H1 (cell line): ENCODE measurements around the gene TCIRG1. TPM values are rescaled to one million over a fixed set of nuclear protein-coding genes. Genes with fewer than 3 reads are reported as not detected.

Experiments used
- CTCF ChIA-PET: fragments of 300-600 bp; sonication (Branson Sonifier 250); formaldehyde crosslinking; loops from one replicate; lab custom pipeline; 2021; ENCODE audit not compliant: partially characterized antibody; lab: Charles Lee
- POLR2A ChIA-PET: fragments of 300-600 bp; sonication (Branson Sonifier 250); formaldehyde crosslinking; loops from one replicate; lab custom pipeline; 2021; ENCODE audit warnings: inconsistent platforms; ENCODE audit not compliant: partially characterized antibody; lab: Charles Lee
- DNase-seq, 2 experiments: peaks; one replicate each; pipeline versions ENCODE4 v3.0.0 to v3.0.0-alpha.2; 2010 to 2022; ENCODE audit warnings: low spot score in 2 of 2, low read depth in 1 of 2, mixed read lengths in 1 of 2
- FAIRE-seq: peaks from 2 replicates; lab custom pipeline; 2011; peaks lifted over from hg19 to GRCh38; lab: Jason Lieb, UNC
- H2AFZ ChIP-seq: 2 replicates; pipeline ENCODE4 v1.8.1; 2012; ENCODE audit warnings: low read length, inconsistent platforms
- H2AK5ac ChIP-seq: 2 replicates; pipeline ENCODE4 v1.6.1; 2013; ENCODE audit warnings: low read depth, low read length
- H2BK120ac ChIP-seq: replicated peaks from 2 replicates; pipeline ENCODE3; 2013; ENCODE audit warnings: low read depth, low read length, inconsistent platforms
- H2BK12ac ChIP-seq: 2 replicates; pipeline ENCODE4 v1.6.1; 2013; ENCODE audit warnings: low read depth, low read length
- H2BK15ac ChIP-seq: 2 replicates; pipeline ENCODE4 v1.6.1; 2013; ENCODE audit warnings: low read length
- H2BK20ac ChIP-seq: 2 replicates; pipeline ENCODE4 v1.6.1; 2013; ENCODE audit warnings: low read length
- H2BK5ac ChIP-seq: 2 replicates; pipeline ENCODE4 v1.6.1; 2013; ENCODE audit warnings: low read depth, low read length
- H3K14ac ChIP-seq: 2 replicates; pipeline ENCODE4 v1.6.1; 2013; ENCODE audit warnings: inconsistent platforms; ENCODE audit not compliant: insufficient read length
- H3K18ac ChIP-seq: 2 replicates; pipeline ENCODE4 v1.6.1; 2013; ENCODE audit warnings: low read length; ENCODE audit errors: extremely low read depth
- H3K23ac ChIP-seq: 2 replicates; pipeline ENCODE4 v1.6.1; 2013; ENCODE audit warnings: inconsistent platforms; ENCODE audit not compliant: insufficient read length
- H3K23me2 ChIP-seq: 2 replicates; pipeline ENCODE4 v1.6.1; 2013; ENCODE audit warnings: low read depth, low read length
- H3K27ac ChIP-seq: 2 replicates; pipeline ENCODE4 v1.6.1; 2011; ENCODE audit warnings: low read depth, low read length, inconsistent platforms
- H3K27me3 ChIP-seq, 4 experiments: replicated peaks in 1 of 4; 1 replicate in 1 of 4; 2 replicates in 3 of 4; pipeline versions ENCODE4 v1.6.1 to v1.8.1; 2011 to 2013; ENCODE audit warnings: low read length in 3 of 4, mild to moderate bottlenecking in 3 of 4, inconsistent platforms in 2 of 4, mixed read lengths in 2 of 4, moderate library complexity in 1 of 4; ENCODE audit not compliant: control insufficient read depth in 3 of 4, insufficient read depth in 3 of 4; ENCODE audit errors: extremely low read depth in 1 of 4
- H3K36me3 ChIP-seq, 4 experiments: 2 replicates each; pipeline versions ENCODE4 v1.6.1 to v1.8.1; 2011 to 2013; ENCODE audit warnings: mild to moderate bottlenecking in 4 of 4, low read length in 3 of 4, moderate library complexity in 2 of 4, control low read depth in 1 of 4, inconsistent platforms in 1 of 4; ENCODE audit not compliant: insufficient read depth in 4 of 4, control insufficient read depth in 2 of 4
- H3K4ac ChIP-seq: replicated peaks from 2 replicates; pipeline ENCODE3; 2013; ENCODE audit warnings: low read length, low read depth, mixed read lengths, inconsistent platforms; ENCODE audit not compliant: insufficient read length
- H3K4me1 ChIP-seq, 4 experiments: replicated peaks in 1 of 4; 1 replicate in 1 of 4; 2 replicates in 3 of 4; pipeline versions ENCODE4 v1.6.1 to v1.8.1; 2011 to 2013; ENCODE audit warnings: low read length in 3 of 4, inconsistent platforms in 2 of 4, mixed read lengths in 1 of 4; ENCODE audit not compliant: insufficient read depth in 4 of 4, control insufficient read depth in 3 of 4
- H3K4me2 ChIP-seq, 2 experiments: 2 replicates each; pipeline versions ENCODE4 v1.6.1 to v1.8.1; 2011 to 2013; ENCODE audit warnings: low read depth in 2 of 2, low read length in 2 of 2, control low read depth in 1 of 2, inconsistent platforms in 1 of 2, mild to moderate bottlenecking in 1 of 2; ENCODE audit not compliant: insufficient read depth in 1 of 2
- H3K4me3 ChIP-seq, 4 experiments: fragments of 200-600, 300-600 bp in 1 of 4; sonication (generic), shearing (Covaris generic), sonication (Bioruptor Twin) in 1 of 4; 2 replicates each; pipeline versions ENCODE4 v1.5.1 to v1.8.1; 2011 to 2016; ENCODE audit warnings: low read length in 4 of 4, low read depth in 3 of 4, control low read depth in 2 of 4, inconsistent platforms in 2 of 4, mild to moderate bottlenecking in 2 of 4, mixed read lengths in 1 of 4, moderate library complexity in 1 of 4; ENCODE audit not compliant: insufficient read depth in 2 of 4; ENCODE audit errors: extremely low read depth in 1 of 4
- H3K56ac ChIP-seq: replicated peaks from 2 replicates; pipeline ENCODE3; 2013; ENCODE audit warnings: low read depth, mild to moderate bottlenecking, mixed read lengths, low read length, inconsistent platforms; ENCODE audit not compliant: insufficient read length
- H3K79me1 ChIP-seq: 2 replicates; pipeline ENCODE4 v1.6.1; 2013; ENCODE audit warnings: low read depth, low read length, control low read depth
- H3K79me2 ChIP-seq, 2 experiments: 2 replicates each; pipeline versions ENCODE4 v1.6.1 to v1.8.1; 2012 to 2013; ENCODE audit warnings: low read length in 2 of 2, mild to moderate bottlenecking in 2 of 2, inconsistent platforms in 1 of 2; ENCODE audit not compliant: insufficient read depth in 2 of 2, control insufficient read depth in 1 of 2
- H3K9ac ChIP-seq, 4 experiments: replicated peaks in 1 of 4; 1 replicate in 1 of 4; 2 replicates in 3 of 4; pipeline versions ENCODE4 v1.6.1 to v1.8.1; 2011 to 2013; ENCODE audit warnings: low read depth in 3 of 4, low read length in 3 of 4, control low read depth in 2 of 4, mild to moderate bottlenecking in 2 of 4, moderate library complexity in 2 of 4, inconsistent platforms in 1 of 4; ENCODE audit errors: extremely low read depth in 1 of 4
- H3K9me3 ChIP-seq, 2 experiments: 2 replicates each; pipeline versions ENCODE4 v1.6.1 to v1.8.1; 2012 to 2013; ENCODE audit warnings: mild to moderate bottlenecking in 2 of 2, moderate library complexity in 2 of 2, control low read depth in 1 of 2, inconsistent platforms in 1 of 2, low read depth in 1 of 2, low read length in 1 of 2, mixed read lengths in 1 of 2; ENCODE audit not compliant: insufficient read depth in 2 of 2
- H4K20me1 ChIP-seq, 2 experiments: replicated peaks in 1 of 2; 2 replicates each; pipeline versions ENCODE3 to v1.8.1; 2011 to 2013; ENCODE audit warnings: inconsistent platforms in 2 of 2, low read length in 2 of 2, mild to moderate bottlenecking in 1 of 2; ENCODE audit not compliant: insufficient read depth in 2 of 2, control insufficient read depth in 1 of 2
- H4K5ac ChIP-seq: 2 replicates; pipeline ENCODE4 v1.6.1; 2013; ENCODE audit warnings: low read length, low read depth, mixed read lengths, inconsistent platforms; ENCODE audit not compliant: insufficient read length
- H4K8ac ChIP-seq: 2 replicates; pipeline ENCODE4 v1.8.0; 2013; ENCODE audit warnings: mild to moderate bottlenecking, moderate library complexity, low read length, inconsistent platforms; ENCODE audit not compliant: insufficient read depth; ENCODE audit errors: extremely low read depth
- H4K91ac ChIP-seq: replicated peaks from 2 replicates; pipeline ENCODE3; 2013; ENCODE audit warnings: low read length, mixed read lengths, inconsistent platforms; ENCODE audit not compliant: insufficient read length
- CTBP2 ChIP-seq: IDR thresholded peaks from 2 replicates; pipeline ENCODE4 v1.7.0; 2011; ENCODE audit warnings: borderline replicate concordance, mild to moderate bottlenecking, moderate library complexity, mixed read lengths, low read length; ENCODE audit not compliant: insufficient read depth, insufficient read length
- KDM4A ChIP-seq: IDR thresholded peaks from one replicate; pipeline ENCODE4 v1.7.1; 2012; ENCODE audit warnings: low read depth, mild to moderate bottlenecking, moderate library complexity, low read length, inconsistent platforms; ENCODE audit not compliant: severe bottlenecking
- RFX5 ChIP-seq: IDR thresholded peaks from 2 replicates; pipeline ENCODE4 v1.6.1; 2011; ENCODE audit warnings: low read depth, low read length, improper control_type of control experiment, borderline replicate concordance
- TCF12 ChIP-seq: IDR thresholded peaks from 2 replicates; pipeline ENCODE4 v1.6.1; 2011; ENCODE audit warnings: low read depth, mild to moderate bottlenecking, low read length
- YY1 ChIP-seq: IDR thresholded peaks from 2 replicates; pipeline ENCODE4 v1.6.1; 2011; ENCODE audit warnings: low read depth, mild to moderate bottlenecking, low read length
- WGBS, 2 experiments: shearing (Covaris generic) in 1 of 2; methylation state at CpG; one replicate each; pipeline versions ENCODE4 v1.1.6 to v1.1.7; 2013 to 2015; ENCODE audit warnings: low lambda C conversion rate in 2 of 2, mixed read lengths in 2 of 2, inconsistent platforms in 1 of 2, low coverage in 1 of 2, missing lambda C conversion rate in 1 of 2; ENCODE audit not compliant: insufficient replicate concordance in 2 of 2, insufficient coverage in 1 of 2, insufficient read length in 1 of 2; ENCODE audit errors: extremely low coverage in 1 of 2, missing lambda C conversion rate in 1 of 2; 5-methylcytosine and 5-hydroxymethylcytosine counted together
- polyA plus RNA-seq, 7 experiments: library from polyadenylated mRNA; depleted of rRNA in 3 of 7; stranded (reverse) in 5 of 7; unstranded in 2 of 7; fragments of >200 nt in 5 of 7; fragments of 200-250 nt in 2 of 7; gene quantifications; 1 replicate in 5 of 7; 2 replicates in 1 of 7; 4 replicates in 1 of 7; pipeline versions ENCODE4 v1.2.1 to v1.2.3, GENCODE V29; 2011 to 2013; ENCODE audit warnings: missing spikeins in 2 of 7, mixed read lengths in 2 of 7
- total RNA-seq: library from RNA; stranded (reverse); fragmentation: NEBNext Ultra II Directional; extraction: Animal tissue kit (Norgen Biotek cat#: 25700); gene quantifications from 2 replicates; pipeline ENCODE4 v1.2.1, GENCODE V29; 2021
- TF ChIP-seq, protein P1 (sequence below): IDR thresholded peaks from 2 replicates; pipeline ENCODE4 v1.6.1; 2012; ENCODE audit warnings: low read length, inconsistent platforms

Gene TCIRG1
- total and polyA plus RNA-seq, 2 of the 8 experiments (the other 6 are each of a cell fraction or from before 2014, with no cell fraction given) = 25.3 to 39.6 TPM

DNA sequence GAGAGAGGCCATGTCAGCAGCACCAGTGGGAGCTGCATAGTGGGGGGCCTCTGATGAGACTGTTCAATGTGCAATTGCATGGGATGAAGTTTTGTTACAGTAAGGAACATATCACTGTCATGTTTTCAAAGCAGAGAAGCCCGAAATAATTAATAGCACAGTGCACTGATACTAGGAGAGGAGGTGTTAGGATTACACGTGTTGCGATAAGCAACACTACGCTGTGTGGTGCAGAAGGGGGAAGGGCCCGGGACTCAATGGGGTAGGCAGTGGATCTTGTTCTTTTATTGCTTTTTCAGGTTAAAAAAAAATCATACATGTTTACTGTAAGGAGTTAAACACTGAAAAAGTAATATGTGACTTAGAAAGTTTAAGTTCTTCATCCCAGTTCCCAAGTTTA lies 29.2 kb downstream of the TCIRG1 start:
- no peak overlapping the region for H2AK5ac ChIP-seq
- DNase-seq (no peak), FAIRE-seq (no peak)
- no peak overlapping the region for H3K56ac ChIP-seq
- H3K4me2 ChIP-seq = no peak overlapping the region
- H3K79me1 ChIP-seq = peaks cover 3% of the 10 kb centered on the region; the same call in 1 of the 2 replicates
- H3K9me3 ChIP-seq = no peaks in the 10 kb centered on the region
- H4K8ac ChIP-seq = no peak overlapping the region
- no peak overlapping the region for H2BK20ac ChIP-seq
- no peaks in the 10 kb centered on the region for H3K23me2 ChIP-seq
- H2BK5ac ChIP-seq = no peak overlapping the region
- ChIA-PET POLR2A (no interaction called here), CTCF (no interaction called here)
- no peak overlapping the region for H3K9ac ChIP-seq
- no peak overlapping the region for H2BK15ac ChIP-seq
- no peak overlapping the region for H3K27ac ChIP-seq
- WGBS, 2 experiments = 99% methylated on average over 5 of the region's 5 CpGs; no CpG with 5 or more reads in 1 of the 2 experiments
- no peaks in the 10 kb centered on the region for H3K27me3 ChIP-seq
- H2BK120ac ChIP-seq = no peak overlapping the region
- H3K4me1 ChIP-seq = no peaks in the 10 kb centered on the region
- H3K14ac ChIP-seq = no peak overlapping the region
- peaks cover 39 to 98% (median 85%) of the 10 kb centered on the region in 4 experiments for H3K36me3 ChIP-seq
- H3K79me2 ChIP-seq = no peaks in the 10 kb centered on the region; a peak in 1 of 4 replicates
- H4K5ac ChIP-seq = no peak overlapping the region
- H3K23ac ChIP-seq = no peak overlapping the region
- TF ChIP-seq, protein P1, sequence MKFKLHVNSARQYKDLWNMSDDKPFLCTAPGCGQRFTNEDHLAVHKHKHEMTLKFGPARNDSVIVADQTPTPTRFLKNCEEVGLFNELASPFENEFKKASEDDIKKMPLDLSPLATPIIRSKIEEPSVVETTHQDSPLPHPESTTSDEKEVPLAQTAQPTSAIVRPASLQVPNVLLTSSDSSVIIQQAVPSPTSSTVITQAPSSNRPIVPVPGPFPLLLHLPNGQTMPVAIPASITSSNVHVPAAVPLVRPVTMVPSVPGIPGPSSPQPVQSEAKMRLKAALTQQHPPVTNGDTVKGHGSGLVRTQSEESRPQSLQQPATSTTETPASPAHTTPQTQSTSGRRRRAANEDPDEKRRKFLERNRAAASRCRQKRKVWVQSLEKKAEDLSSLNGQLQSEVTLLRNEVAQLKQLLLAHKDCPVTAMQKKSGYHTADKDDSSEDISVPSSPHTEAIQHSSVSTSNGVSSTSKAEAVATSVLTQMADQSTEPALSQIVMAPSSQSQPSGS = no peak
- TF ChIP-seq TCF12 = no peak
- TF ChIP-seq KDM4A = no peak
- TF ChIP-seq RFX5 = no peak
- TF ChIP-seq CTBP2 = no peak
- no peak for TF ChIP-seq YY1
- H2AFZ ChIP-seq = no peak overlapping the region
- H4K91ac ChIP-seq = no peak overlapping the region
- H3K18ac ChIP-seq = no peak overlapping the region
- H3K4me3 ChIP-seq = no peak overlapping the region
- no peak overlapping the region for H2BK12ac ChIP-seq
- no peak overlapping the region for H3K4ac ChIP-seq
- H4K20me1 ChIP-seq = peaks cover 4 to 9% of the 10 kb centered on the region in 2 experiments
